BJ (cell line): Measurements from ENCODE around the gene PIK3C2G. TPM values are rescaled to one million over a fixed set of nuclear protein-coding genes. Genes with fewer than 3 reads are reported as not detected.

ENCODE experiments used
- CTCF ChIA-PET: fragments of 350-600 bp; formaldehyde crosslinking; extraction: SDS; loops from one replicate; lab custom pipeline; 2021; ENCODE audit warnings: antibody characterized with exemption, inconsistent platforms; lab: Yijun Ruan, JAX
- POLR2A ChIA-PET: fragments of 300-600 bp; sonication (Branson Sonifier 250); formaldehyde crosslinking; extraction: SDS; loops from one replicate; lab custom pipeline; 2021; ENCODE audit warnings: antibody characterized with exemption; lab: Charles Lee
- DNase-seq: peaks from one replicate; pipeline ENCODE4 v3.0.0-alpha.2; 2011; ENCODE audit warnings: low read depth
- H3K27me3 ChIP-seq: 2 replicates; pipeline ENCODE4 v1.6.0; 2011; ENCODE audit warnings: low read length; ENCODE audit not compliant: control insufficient read depth, insufficient read depth
- H3K36me3 ChIP-seq: 2 replicates; pipeline ENCODE4 v1.5.1; 2011; ENCODE audit warnings: low read length; ENCODE audit not compliant: control insufficient read depth, insufficient read depth
- H3K4me3 ChIP-seq: 2 replicates; pipeline ENCODE4 v1.5.1; 2011; ENCODE audit warnings: low read depth, mild to moderate bottlenecking, control low read depth, low read length
- CTCF ChIP-seq: IDR thresholded peaks from 2 replicates; pipeline ENCODE4 v1.5.1; 2011; ENCODE audit warnings: low read depth, mild to moderate bottlenecking, control low read depth, inconsistent platforms, low read length, moderate library complexity; ENCODE audit not compliant: insufficient read depth
- polyA plus RNA-seq: library from polyadenylated mRNA; depleted of rRNA; stranded (reverse); fragments of >200 nt; gene quantifications from 2 replicates; pipeline ENCODE4 v1.2.3, GENCODE V29; 2011

Gene PIK3C2G
- polyA plus RNA-seq, 1 experiment, result not detected

DNA sequence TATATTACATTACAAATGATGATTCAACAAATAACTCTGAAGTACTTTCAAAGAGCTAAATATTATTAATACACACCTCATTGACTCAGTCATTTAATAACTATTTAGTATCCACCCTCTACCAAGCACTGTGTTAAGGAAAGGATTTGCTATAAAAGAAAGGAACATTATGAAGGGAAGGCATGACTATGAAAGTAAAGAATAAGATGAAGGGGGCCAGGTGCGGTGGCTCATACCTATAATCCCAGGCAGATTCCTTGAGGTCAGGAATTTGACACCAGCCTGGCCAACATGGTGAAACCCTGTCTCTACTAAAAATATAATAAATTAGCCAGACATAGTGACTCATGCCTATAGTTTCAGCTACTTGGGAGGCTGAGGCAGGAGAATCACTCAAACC, 368.6 kb downstream of the PIK3C2G start:
- POLR2A ChIA-PET, result no interaction called here
- H3K4me3 ChIP-seq, result no peak overlapping the region
- CTCF ChIA-PET, result no interaction called here

GRCh38 chr12:18631339-18631738, 370.0 kb downstream of the PIK3C2G start:
- H3K4me3 ChIP-seq, result no peak overlapping the region
- no peak for DNase-seq
- POLR2A ChIA-PET, result no interaction called here
- TF ChIP-seq CTCF, result no peak
- CTCF ChIA-PET, result interaction anchor here (1.2 kb wide), 1 partner anchor 12 kb away, joined by 4 read pairs; no protein-coding TSS in a partner anchor
- no peaks in the 10 kb centered on the region; the same call in none of the 2 replicates for H3K27me3 ChIP-seq
- no peaks in the 10 kb centered on the region for H3K36me3 ChIP-seq

More for the DNA sequence above, 368.6 kb downstream of the PIK3C2G start:
- H3K27me3 ChIP-seq, result no peaks in the 10 kb centered on the region; the same call in none of the 2 replicates
- no peak for TF ChIP-seq CTCF
- no peak for DNase-seq
- H3K36me3 ChIP-seq, result no peaks in the 10 kb centered on the region

DNA sequence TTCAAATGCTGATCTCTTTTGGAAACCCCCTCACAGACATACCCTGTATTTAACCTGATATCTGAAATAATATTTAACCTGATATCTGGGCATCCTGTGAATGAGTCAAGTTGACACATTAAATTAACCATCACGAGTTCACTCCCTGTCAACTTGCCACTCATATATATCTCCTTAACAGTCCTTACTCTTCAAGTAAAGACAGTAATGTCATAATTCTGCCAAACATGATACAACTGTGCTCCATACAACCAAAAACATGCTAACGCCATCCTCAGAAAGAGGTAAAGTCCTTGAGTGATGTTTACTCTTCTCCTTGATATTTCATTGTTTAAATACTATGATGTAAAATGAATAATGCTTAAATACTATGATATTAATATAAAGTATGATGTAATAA, 371.5 kb downstream of the PIK3C2G start:
- ChIA-PET POLR2A (no interaction called here), CTCF (no interaction called here)
- Histone ChIP-seq H3K27me3 (no peaks in the 10 kb centered on the region; the same call in none of the 2 replicates), H3K4me3 (no peak overlapping the region), H3K36me3 (no peaks in the 10 kb centered on the region)
- no peak for DNase-seq
- no peak for TF ChIP-seq CTCF

DNA sequence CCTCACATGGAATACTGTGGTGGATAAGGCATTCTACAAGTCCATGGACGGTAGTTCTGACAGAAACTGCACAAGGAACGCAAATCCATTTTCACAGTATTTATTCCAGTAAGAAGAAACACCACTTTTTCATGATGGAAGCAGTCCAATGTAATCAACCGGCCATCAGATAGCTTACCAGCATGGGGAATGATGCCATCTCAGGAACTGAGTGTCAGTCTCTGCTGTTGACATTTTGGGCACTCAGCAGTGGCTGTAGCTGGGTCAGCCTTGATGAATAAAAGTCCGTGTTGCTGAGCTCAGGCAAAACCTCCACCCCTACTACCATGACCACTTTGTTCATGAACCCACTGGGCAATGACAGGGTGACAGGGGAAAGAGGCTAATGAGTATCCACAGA, 373.1 kb downstream of the PIK3C2G start:
- ChIA-PET POLR2A (no interaction called here), CTCF (no interaction called here)
- Histone ChIP-seq H3K36me3 (no peaks in the 10 kb centered on the region), H3K4me3 (no peak overlapping the region), H3K27me3 (no peaks in the 10 kb centered on the region; the same call in none of the 2 replicates)
- no peak for TF ChIP-seq CTCF
- DNase-seq, result no peak

GRCh38 chr12:18640321-18640955, 379.1 kb downstream of the PIK3C2G start:
- no peaks in the 10 kb centered on the region for H3K27me3 ChIP-seq
- ChIA-PET CTCF (no interaction called here), POLR2A (no interaction called here)
- DNase-seq, result no peak
- TF ChIP-seq CTCF, result no peak
- no peak overlapping the region for H3K4me3 ChIP-seq
- no peaks in the 10 kb centered on the region for H3K36me3 ChIP-seq
